Effector memory CD4-positive, alpha-beta T cell (primary cell): Measurements from ENCODE around the gene ANKRD2.

Experiments
- DNase-seq, 3 donors: peaks; one replicate each; pipeline ENCODE4 v3.0.0-alpha.2; 2020
- H3K27ac ChIP-seq: 2 replicates; pipeline ENCODE4 v1.7.0; 2013; ENCODE audit warnings: mild to moderate bottlenecking, low read length, moderate library complexity; ENCODE audit not compliant: insufficient read depth, poor library complexity, severe bottlenecking
- H3K27me3 ChIP-seq: replicated peaks from 2 replicates; pipeline ENCODE4 v1.7.0; 2013; ENCODE audit warnings: mild to moderate bottlenecking, low read length; ENCODE audit not compliant: insufficient read depth, control insufficient read depth, poor library complexity, severe bottlenecking
- H3K36me3 ChIP-seq: 2 replicates; pipeline ENCODE4 v1.7.0; 2013; ENCODE audit warnings: mild to moderate bottlenecking, low read length, moderate library complexity; ENCODE audit not compliant: control insufficient read depth, insufficient read depth
- H3K4me1 ChIP-seq: 2 replicates; pipeline ENCODE4 v1.7.0; 2013; ENCODE audit warnings: low read length, mild to moderate bottlenecking; ENCODE audit not compliant: control insufficient read depth, insufficient read depth, poor library complexity, severe bottlenecking
- H3K4me3 ChIP-seq: 2 replicates; pipeline ENCODE4 v1.7.0; 2013; ENCODE audit warnings: low read length, low read depth, mild to moderate bottlenecking; ENCODE audit not compliant: insufficient read depth, poor library complexity, severe bottlenecking
- H3K9me3 ChIP-seq: 2 replicates; pipeline ENCODE4 v1.7.0; 2013; ENCODE audit warnings: mild to moderate bottlenecking, low read length, moderate library complexity; ENCODE audit not compliant: control insufficient read depth

Gene ANKRD2

GRCh38 chr10:97534746-97535367 lies 37.7 kb upstream of the ANKRD2 start:
- no peak for DNase-seq
- H3K4me1 ChIP-seq, result no peaks in the 10 kb centered on the region
- H3K27ac ChIP-seq, result no peak overlapping the region
- no peaks in the 10 kb centered on the region for H3K36me3 ChIP-seq
- H3K9me3 ChIP-seq, result no peaks in the 10 kb centered on the region
- H3K4me3 ChIP-seq, result no peak overlapping the region
- H3K27me3 ChIP-seq, result no peaks in the 10 kb centered on the region

GRCh38 chr10:97537186-97537869 lies 35.3 kb upstream of the ANKRD2 start:
- DNase-seq, result no peak
- H3K4me1 ChIP-seq, result no peaks in the 10 kb centered on the region
- H3K4me3 ChIP-seq, result no peak overlapping the region
- H3K9me3 ChIP-seq, result no peaks in the 10 kb centered on the region
- H3K27me3 ChIP-seq, result no peaks in the 10 kb centered on the region
- no peak overlapping the region for H3K27ac ChIP-seq
- no peaks in the 10 kb centered on the region for H3K36me3 ChIP-seq

- no peaks in the 10 kb centered on the region for H3K27me3 ChIP-seq
- no peak overlapping the region for H3K27ac ChIP-seq
- H3K4me1 ChIP-seq, result no peaks in the 10 kb centered on the region
These were observed 34.2 kb upstream of the ANKRD2 start for GRCh38 chr10:97538411-97538810.

DNA sequence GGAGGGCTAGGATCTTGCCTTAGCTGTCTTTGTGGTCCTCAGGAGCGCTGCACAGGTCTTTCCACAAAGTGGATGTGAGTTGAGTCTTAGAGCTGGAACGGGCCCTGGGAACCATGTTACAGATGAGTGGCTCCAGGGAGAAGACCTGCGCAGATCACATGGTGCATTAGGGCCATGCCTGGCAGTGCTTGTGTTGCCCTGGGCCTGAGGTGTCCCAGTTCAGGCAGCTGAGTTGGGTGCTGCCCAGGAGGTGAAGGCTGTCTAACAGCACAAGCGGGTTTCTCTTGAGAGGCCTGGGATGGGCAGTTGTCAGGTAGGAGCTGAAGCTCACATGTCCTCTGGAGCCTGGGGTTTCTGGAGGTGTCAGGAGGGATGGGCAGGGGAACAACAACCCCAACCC lies 33.7 kb upstream of the ANKRD2 start:
- Histone ChIP-seq H3K27ac (no peak overlapping the region), H3K4me1 (no peaks in the 10 kb centered on the region), H3K4me3 (no peak overlapping the region), H3K36me3 (no peaks in the 10 kb centered on the region), H3K27me3 (no peaks in the 10 kb centered on the region), H3K9me3 (no peaks in the 10 kb centered on the region)
- no peak for DNase-seq

More at GRCh38 chr10:97538411-97538810, 34.2 kb upstream of the ANKRD2 start:
- DNase-seq, result no peak
- H3K4me3 ChIP-seq, result no peak overlapping the region
- no peaks in the 10 kb centered on the region for H3K9me3 ChIP-seq
- H3K36me3 ChIP-seq, result no peaks in the 10 kb centered on the region

DNA sequence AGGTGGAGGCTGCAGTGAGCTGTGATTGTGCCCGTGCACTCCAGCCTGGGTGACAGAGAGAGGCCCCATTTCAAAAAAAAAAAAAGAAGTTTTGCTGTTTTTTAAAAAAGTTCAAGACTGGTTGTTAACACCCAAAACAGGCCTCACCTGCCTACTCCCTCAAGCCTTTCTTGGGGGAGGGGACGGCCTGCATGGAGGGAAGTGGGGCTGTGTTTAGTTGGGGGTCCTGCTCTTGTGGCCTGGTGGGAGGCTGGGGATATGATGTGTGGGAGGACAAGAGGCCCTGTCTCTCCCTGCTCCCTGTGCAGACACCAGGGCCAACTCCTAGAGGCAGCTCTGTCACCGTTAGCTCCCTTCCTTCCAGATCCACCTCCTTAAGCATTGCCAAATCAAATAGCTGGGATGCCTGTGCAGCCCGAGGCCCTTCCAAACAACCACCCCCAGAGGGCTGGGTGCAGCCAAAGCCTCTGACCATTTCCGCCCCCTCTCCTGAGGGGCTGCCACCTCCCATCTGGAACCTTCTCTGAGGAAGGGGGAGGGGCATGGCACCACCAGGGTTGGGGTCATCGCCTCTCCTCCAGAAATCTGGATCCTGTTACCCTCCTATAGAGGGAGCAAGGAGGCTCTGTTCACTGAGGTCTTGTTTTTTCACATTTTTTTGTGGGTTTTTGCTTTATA lies 32.9 kb upstream of the ANKRD2 start:
- DNase-seq, result no peak
- Histone ChIP-seq H3K27me3 (no peaks in the 10 kb centered on the region), H3K4me1 (no peaks in the 10 kb centered on the region), H3K36me3 (no peaks in the 10 kb centered on the region), H3K9me3 (no peaks in the 10 kb centered on the region), H3K4me3 (no peak overlapping the region), H3K27ac (no peak overlapping the region)

- no peak for DNase-seq
- Histone ChIP-seq H3K36me3 (no peaks in the 10 kb centered on the region), H3K4me3 (no peak overlapping the region), H3K4me1 (no peaks in the 10 kb centered on the region), H3K27ac (no peak overlapping the region), H3K9me3 (no peaks in the 10 kb centered on the region), H3K27me3 (no peaks in the 10 kb centered on the region)
These were observed 31.7 kb upstream of the ANKRD2 start for GRCh38 chr10:97540669-97541500.

DNA sequence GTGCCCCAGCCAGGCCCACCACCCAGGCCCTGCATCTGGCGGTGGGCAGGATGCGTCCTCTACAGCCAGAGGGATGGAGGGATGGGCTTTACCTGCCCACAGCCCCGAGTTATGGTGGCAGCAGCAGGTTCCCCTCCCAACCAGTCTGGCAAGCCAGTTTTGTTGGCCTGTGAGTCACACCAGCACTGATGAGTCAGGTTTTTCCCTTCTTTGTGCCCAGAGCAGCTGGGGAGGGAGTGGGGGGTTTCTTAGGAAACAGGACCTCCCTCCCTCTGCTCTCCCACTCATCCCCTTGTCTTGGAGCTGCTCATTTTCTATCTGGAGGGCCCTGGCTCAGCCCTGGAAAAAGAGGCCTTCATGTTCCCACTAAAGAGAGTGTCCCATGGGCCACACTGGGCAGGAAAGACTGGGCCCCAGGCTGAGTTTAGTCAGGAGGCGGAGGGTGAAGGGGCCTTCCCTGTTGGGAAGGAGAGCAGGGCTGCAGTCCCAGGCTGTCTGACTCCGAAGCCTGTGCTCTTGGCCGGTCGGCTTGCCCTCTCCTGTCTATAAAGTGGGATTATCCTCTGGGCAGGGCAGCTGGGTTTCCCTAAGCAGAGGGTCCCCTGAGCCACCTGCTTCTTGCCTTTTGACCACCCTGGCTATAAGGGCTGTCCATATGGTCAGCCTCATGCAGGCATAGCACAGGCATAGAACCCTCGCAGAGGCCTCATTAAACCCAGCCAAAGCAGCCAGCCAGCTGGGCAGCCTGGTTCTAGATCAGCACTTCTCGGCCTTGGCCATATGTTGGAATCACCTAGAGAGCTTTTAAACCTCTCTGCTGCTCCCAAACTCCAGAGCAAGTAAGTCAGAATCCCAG lies 30.2 kb upstream of the ANKRD2 start:
- H3K36me3 ChIP-seq, result no peaks in the 10 kb centered on the region
- H3K4me1 ChIP-seq, result no peaks in the 10 kb centered on the region
- no peaks in the 10 kb centered on the region for H3K9me3 ChIP-seq
- DNase-seq, result no peak
- H3K4me3 ChIP-seq, result no peak overlapping the region
- no peak overlapping the region for H3K27ac ChIP-seq
- no peaks in the 10 kb centered on the region for H3K27me3 ChIP-seq

DNA sequence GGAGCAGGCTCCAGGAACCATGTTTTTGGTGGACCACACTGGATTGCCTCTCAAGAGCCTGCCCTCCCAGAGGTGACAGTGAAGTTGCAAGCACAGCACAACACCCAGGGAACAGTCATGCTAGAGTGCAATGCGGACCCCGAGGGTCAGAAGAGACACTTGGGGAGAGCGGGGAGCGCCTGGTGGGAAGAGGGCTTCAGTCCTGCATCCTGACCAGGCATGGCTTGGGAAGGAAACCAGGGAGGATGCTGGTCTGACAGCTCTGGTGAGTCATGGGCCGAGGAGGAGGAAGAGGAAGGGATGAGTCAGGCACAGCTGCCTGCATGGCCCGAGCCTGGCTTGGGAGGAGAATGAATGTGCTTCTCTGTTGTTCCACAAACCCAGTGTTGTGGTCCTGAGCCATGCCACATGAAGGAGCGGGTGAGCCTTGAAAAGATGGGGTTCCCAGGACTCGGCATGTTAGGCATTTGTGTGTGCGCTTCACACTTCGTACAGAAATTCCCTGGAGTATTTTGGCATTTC lies 29.5 kb upstream of the ANKRD2 start:
- no peaks in the 10 kb centered on the region for H3K36me3 ChIP-seq
- H3K4me1 ChIP-seq, result no peaks in the 10 kb centered on the region
- no peaks in the 10 kb centered on the region for H3K27me3 ChIP-seq
- H3K9me3 ChIP-seq, result no peaks in the 10 kb centered on the region
- H3K4me3 ChIP-seq, result no peak overlapping the region
- no peak for DNase-seq
- H3K27ac ChIP-seq, result no peak overlapping the region
